ENCODE results near the gene GOLGA1. TPM values are rescaled to one million over a fixed set of nuclear protein-coding genes. Genes with fewer than 3 reads are reported as not detected.
A peak's percentile ranks its signal among the peaks of the same experiment; 100 is the strongest.
"Not testable (repeated sequence)": the region's sequence is repeated elsewhere in the genome, so short reads cannot be mapped to it uniquely, and the experiment has no call there.

The GOLGA1 gene, protein sequence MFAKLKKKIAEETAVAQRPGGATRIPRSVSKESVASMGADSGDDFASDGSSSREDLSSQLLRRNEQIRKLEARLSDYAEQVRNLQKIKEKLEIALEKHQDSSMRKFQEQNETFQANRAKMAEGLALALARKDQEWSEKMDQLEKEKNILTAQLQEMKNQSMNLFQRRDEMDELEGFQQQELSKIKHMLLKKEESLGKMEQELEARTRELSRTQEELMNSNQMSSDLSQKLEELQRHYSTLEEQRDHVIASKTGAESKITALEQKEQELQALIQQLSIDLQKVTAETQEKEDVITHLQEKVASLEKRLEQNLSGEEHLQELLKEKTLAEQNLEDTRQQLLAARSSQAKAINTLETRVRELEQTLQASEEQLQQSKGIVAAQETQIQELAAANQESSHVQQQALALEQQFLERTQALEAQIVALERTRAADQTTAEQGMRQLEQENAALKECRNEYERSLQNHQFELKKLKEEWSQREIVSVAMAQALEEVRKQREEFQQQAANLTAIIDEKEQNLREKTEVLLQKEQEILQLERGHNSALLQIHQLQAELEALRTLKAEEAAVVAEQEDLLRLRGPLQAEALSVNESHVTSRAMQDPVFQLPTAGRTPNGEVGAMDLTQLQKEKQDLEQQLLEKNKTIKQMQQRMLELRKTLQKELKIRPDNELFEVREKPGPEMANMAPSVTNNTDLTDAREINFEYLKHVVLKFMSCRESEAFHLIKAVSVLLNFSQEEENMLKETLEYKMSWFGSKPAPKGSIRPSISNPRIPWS
- polyA plus RNA-seq (ENCODE audit: insufficient read length in 4 of 4), result 10 to 100 TPM; 14.5 to 15.7 (median 15.0) TPM

DNA sequence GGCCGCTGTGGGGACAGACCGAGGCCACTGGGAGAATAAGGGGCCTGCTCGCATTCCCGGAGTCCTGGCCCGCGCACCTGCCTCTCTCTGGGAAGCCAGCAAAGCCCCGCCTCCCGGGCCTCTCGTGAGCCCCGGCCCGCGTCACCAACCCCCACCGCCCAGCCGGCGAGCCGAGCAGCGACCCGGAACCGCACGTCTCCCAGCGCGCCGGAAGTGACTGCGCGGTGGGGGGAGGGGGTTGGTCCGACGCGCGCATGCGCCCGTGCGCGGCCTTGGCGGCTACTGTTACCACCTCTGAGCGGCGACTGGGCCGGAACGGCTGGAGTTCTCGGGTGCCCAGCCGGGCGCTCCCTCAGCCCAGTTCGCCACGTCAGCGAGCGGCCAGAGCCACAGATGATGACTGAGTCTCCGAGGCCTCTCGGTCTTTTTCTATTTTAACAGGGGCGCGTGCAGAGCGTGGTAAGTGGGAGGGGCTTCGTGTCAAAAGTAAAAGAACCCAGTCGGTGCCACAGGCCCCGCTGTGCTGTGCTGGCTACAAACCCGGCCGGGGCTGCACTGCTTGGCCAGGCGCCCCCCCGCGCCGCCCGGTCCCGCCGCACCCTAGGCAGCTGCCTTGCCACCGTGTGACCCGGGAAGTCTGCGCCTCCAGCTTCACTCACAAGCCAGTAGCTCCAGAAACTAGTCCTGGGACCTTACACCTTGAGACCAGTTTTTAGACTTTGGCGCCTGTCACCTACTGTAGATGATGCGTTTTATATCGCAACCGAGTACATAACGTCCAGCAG is at the start of gene GOLGA1:
Gene GOLGA1, minus strand, starts transcription at position 190 of the 785 bp plus-strand sequence. CDS start 2,372 bp downstream, outside the sequence.
- peak; percentile 89 to 94 (median 90) for DNase-seq (ENCODE audit: low read depth in 4 of 4, low spot score in 3 of 4)

GRCh38 chr9:124983698-124984097 is 42.8 kb upstream of the GOLGA1 start:
- DNase-seq (ENCODE audit: low read depth in 4 of 4, low spot score in 3 of 4), result no peak

- DNase-seq (ENCODE audit: low read depth in 4 of 4, low spot score in 3 of 4), result peak in 2 of 4 donors; percentile 9 to 12
These were observed 39.5 kb upstream of the GOLGA1 start for GRCh38 chr9:124980431-124980830.

DNA sequence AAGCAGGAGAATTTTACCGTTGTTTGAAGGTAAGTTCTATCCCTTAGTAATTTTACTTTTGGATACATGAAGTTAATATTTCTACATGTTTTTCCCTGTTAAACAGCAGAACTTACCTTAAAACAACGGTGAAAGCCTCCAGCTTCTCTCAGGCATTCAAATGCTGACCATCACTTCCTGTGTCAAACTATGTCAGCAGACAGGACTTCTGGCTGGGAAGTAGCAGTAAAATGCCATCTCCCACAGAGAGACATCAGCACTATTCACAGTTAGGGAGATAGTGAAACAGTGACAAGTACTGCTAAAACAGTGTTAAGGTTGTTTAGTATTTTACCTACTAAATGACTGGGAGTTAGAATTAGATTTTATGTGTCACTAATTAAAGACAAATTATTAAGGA is 34.2 kb upstream of the GOLGA1 start:
- no peak for DNase-seq (ENCODE audit: low read depth in 4 of 4, low spot score in 3 of 4)

GRCh38 chr9:124973807-124974206 is 32.9 kb upstream of the GOLGA1 start:
- DNase-seq (ENCODE audit: low read depth in 4 of 4, low spot score in 3 of 4), result no peak

- no peak for DNase-seq (ENCODE audit: low read depth in 4 of 4, low spot score in 3 of 4)
These were observed 31.4 kb upstream of the GOLGA1 start for GRCh38 chr9:124972241-124972770.

- DNase-seq (ENCODE audit: low read depth in 4 of 4, low spot score in 3 of 4), result no peak
These were observed 28.5 kb upstream of the GOLGA1 start for GRCh38 chr9:124969401-124969800.

DNA sequence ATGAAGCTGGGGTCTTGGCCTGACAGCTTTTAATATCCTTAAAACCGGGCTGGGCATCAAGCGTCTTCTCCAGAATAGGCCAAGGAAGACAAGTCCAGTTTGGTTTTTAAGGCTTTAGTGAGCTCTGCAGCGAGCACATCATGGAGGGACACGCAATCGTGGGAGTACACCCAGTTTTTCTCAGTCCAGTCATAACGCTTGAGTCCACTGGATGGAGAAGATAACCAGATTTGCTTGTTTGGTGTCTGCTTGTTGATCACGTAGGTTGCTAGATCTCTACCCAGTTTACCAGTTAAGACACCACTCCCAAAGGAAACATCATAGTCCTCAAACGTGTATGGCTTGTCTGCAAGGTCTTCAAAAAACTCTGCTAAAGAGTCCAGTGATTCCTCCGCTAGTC is 27.4 kb upstream of the GOLGA1 start:
- DNase-seq (ENCODE audit: low read depth in 4 of 4, low spot score in 3 of 4), result no peak

DNA sequence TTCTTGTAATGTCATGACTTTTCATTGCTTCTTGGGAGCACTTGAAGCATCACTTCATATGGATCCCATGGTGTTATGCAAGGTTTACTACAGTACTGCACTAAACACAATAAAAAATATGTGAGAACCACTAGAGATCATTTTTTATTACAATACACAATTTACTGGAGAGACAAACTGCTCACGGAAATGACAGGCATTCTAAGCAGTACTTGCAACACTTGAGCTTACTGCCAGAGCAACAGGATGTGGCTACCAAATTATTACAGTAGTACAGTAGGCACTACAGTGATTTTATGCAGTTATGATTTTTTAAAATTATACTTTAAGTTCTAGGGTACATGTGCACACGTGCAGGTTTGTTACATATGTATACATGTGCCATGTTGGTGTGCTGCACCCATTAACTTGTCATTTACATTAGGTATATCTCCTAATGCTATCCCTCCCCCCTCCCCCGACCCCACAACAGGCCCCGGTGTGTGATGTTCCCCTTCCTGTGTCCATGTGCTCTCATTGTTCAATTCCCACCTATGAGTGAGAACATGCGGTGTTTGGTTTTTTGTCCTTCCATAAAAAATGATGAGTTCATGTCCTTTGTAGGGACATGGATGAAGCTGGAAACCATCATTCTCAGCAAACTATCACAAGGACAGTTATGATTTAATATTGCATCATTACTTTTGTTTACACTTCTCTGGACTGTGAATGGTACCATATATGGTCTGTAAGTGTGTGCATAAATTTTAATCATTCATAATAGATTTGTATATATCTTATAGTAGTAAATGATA is 25.1 kb upstream of the GOLGA1 start:
- not testable (repeated sequence) for DNase-seq (ENCODE audit: low read depth in 4 of 4, low spot score in 3 of 4)

- DNase-seq (ENCODE audit: low read depth in 4 of 4, low spot score in 3 of 4), result no peak
These were observed 23.7 kb upstream of the GOLGA1 start for GRCh38 chr9:124964604-124965003.

- DNase-seq (ENCODE audit: low read depth in 4 of 4, low spot score in 3 of 4), result no peak
These were observed 23.2 kb upstream of the GOLGA1 start for GRCh38 chr9:124964056-124964455.

DNA sequence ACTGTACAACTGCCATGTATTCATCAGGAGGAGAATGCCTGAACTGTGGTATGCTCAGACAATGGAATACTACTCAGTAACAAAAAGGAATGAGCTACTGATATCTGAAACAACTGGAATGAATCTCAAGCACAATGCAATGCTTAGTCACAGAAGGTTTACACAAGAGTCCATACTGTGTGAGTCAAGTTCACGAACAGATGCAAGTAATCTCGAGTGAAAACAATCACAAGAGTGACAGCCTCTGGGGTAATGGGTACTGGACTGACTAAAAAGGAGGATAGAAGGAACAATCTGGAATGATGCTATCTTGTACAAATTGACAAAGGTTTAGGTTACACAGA is 19.5 kb upstream of the GOLGA1 start:
- no peak for DNase-seq (ENCODE audit: low read depth in 4 of 4, low spot score in 3 of 4)

- not testable (repeated sequence) for DNase-seq (ENCODE audit: low read depth in 4 of 4, low spot score in 3 of 4)
These were observed 19.0 kb upstream of the GOLGA1 start for GRCh38 chr9:124959671-124960408.

DNA sequence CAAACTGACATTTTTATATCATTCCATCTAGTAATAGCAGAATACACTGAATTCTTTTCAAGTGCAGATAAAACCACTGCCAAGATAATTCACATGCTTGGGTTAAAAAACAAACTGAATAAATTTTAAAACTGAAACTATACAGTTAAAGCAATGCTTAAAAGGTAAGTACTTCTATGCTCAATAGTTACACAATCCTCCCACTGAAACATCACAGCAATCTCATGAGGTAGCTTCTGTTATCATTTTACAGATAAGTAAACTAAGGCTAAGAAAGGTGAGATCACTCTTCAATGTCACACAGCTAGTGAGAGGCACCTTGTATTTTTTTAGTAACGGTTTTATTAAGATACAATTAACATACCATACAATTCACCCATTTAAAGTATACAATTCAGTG is 13.4 kb upstream of the GOLGA1 start:
- no peak for DNase-seq (ENCODE audit: low read depth in 4 of 4, low spot score in 3 of 4)

GRCh38 chr9:124950050-124950718 is 9.3 kb upstream of the GOLGA1 start:
- DNase-seq (ENCODE audit: low read depth in 4 of 4, low spot score in 3 of 4), result no peak

GRCh38 chr9:124949387-124949786 is 8.5 kb upstream of the GOLGA1 start:
- no peak for DNase-seq (ENCODE audit: low read depth in 4 of 4, low spot score in 3 of 4)

DNA sequence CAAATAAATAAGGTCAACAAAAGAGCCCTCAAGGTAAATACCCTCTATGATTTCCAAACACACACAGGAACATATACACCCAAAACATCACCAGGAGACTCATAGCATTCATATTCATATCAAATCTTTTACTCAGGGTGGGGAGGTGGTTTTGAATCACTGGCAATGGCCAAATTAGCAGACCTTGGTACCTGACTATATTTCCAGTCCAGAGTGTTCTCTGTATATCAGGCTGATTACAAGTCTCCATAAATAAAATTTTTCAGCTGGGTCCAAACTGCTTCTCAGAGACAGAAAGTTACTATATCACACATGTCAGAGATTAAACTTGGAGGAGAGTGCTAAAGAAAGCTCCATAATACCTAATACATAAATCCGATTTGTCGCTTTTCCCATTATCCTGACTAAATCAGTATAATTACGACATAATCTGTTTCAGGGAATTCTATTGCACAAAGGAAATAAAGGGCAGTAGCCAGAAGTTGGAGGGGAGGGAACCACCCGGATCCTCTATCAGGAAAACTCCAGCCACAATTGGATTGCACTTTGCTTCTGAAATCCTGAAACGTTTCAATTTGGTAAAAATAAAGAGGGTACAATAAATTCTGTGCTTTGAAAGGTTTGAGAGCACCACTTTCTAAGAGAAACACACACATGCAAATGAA is 7.0 kb upstream of the GOLGA1 start:
- DNase-seq (ENCODE audit: low read depth in 4 of 4, low spot score in 3 of 4), result no peak

DNA sequence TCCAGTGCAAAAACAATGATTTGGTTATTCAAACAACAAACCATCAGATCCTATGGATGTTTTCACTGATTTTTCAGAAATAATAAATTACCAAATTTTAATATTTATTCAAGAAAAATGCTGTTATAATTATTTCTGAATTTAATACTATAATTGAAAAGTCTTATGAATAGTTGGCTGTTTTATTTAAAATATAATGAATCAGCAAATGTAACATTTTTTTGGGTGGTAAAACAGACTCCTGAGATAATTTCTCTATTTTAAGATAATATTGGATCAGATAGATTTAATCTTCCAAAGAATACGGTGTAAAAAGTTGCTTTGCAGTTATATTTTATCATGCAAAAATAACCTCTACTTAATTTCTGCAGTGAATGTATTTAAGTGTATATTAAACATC is 5.3 kb upstream of the GOLGA1 start:
- DNase-seq (ENCODE audit: low read depth in 4 of 4, low spot score in 3 of 4), result no peak

All from right renal pelvis (tissue), 4 donors.